MM.1S (cell line): ENCODE results near the gene OVOL1.

Experiments used
- CTCF ChIP-seq: fragments of 300-600 bp; sonication (generic); IDR thresholded peaks from 2 replicates; pipeline ENCODE4 v1.5.1; 2016; ENCODE audit warnings: antibody characterized with exemption, low read length, mixed read lengths
- EZH2phosphoT487 ChIP-seq: fragments of 300-600 bp; sonication (generic); IDR thresholded peaks from 2 replicates; pipeline ENCODE4 v1.6.1; 2018; ENCODE audit warnings: antibody characterized with exemption, low read length

DNA sequence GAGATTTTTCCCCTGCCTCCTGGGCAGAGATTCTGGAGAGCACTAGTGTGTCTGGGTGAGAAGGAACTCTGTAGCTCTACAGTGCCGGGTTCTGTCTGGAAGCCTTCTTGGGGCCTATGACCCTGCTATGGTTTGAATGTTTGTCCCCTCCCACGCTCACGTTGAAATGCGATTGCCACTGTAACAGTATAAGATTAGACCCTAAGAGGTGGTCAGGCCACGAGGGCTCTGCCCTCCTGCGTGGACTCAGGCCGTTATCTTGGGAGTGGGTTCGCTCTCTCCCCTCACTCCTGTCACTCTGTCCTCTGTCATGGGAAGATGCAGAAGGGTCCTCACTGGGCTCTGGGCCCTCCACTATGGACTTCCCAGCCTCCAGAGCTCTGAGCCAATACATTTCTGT, 9.6 kb upstream of the OVOL1 start:
- no peak for TF ChIP-seq CTCF
- no peak for TF ChIP-seq EZH2phosphoT487
